PC-3 (cell line): ENCODE measurements around the gene PRSS16. TPM values are rescaled to one million over a fixed set of nuclear protein-coding genes. Genes with fewer than 3 reads are reported as not detected.
A peak's percentile ranks its signal among the peaks of the same experiment; 100 is the strongest.

ENCODE experiments used
- ATAC-seq: fragments of 200-7000 bp; cut with Tn5 transposase; 2 replicates; pipeline ENCODE4 v1.9.1; 2020; ENCODE audit warnings: mild to moderate bottlenecking, moderate library complexity
- BruUV-seq: library from RNA; stranded (reverse); fragments of 400-500 nt; replicated peaks from 2 replicates; lab custom pipeline; 2021; lab: Mats Ljungman, UMichigan
- CTCF ChIA-PET: fragments of 300-600 bp; sonication (Branson Sonifier 250); formaldehyde crosslinking; loops from one replicate; lab custom pipeline; 2022; ENCODE audit warnings: antibody characterized with exemption; lab: Charles Lee
- POLR2A ChIA-PET: fragments of 300-600 bp; sonication (Branson Sonifier 250); formaldehyde crosslinking; loops from one replicate; lab custom pipeline; 2022; ENCODE audit warnings: antibody characterized with exemption; ENCODE audit not compliant: unreplicated experiment; lab: Charles Lee
- DNase-seq: peaks from one replicate; pipeline ENCODE4 v3.0.0-alpha.2; 2015
- H2AFZ ChIP-seq: fragments of 300-600 bp; sonication (generic); 2 replicates; pipeline ENCODE4 v1.6.0; 2016; ENCODE audit warnings: antibody characterized with exemption, low read length
- H3F3A ChIP-seq: fragments of 300-600 bp; sonication (generic); one replicate; pipeline ENCODE4 v1.6.0; 2017; ENCODE audit warnings: antibody characterized with exemption, low read length, control low read depth, mild to moderate bottlenecking; ENCODE audit not compliant: unreplicated experiment
- H3K27ac ChIP-seq: fragments of 300-600 bp; sonication (generic); 2 replicates; pipeline ENCODE4 v1.5.1; 2016; ENCODE audit warnings: mild to moderate bottlenecking, low read length
- H3K27me3 ChIP-seq: fragments of 300-600 bp; sonication (generic); 2 replicates; pipeline ENCODE4 v1.6.1; 2016; ENCODE audit warnings: low read length, mixed read lengths
- H3K36me3 ChIP-seq: fragments of 300-600 bp; sonication (generic); 2 replicates; pipeline ENCODE4 v1.6.1; 2016; ENCODE audit warnings: low read depth, mixed run types, low read length, mixed read lengths
- H3K4me1 ChIP-seq: fragments of 300-600 bp; sonication (generic); 2 replicates; pipeline ENCODE4 v1.5.1; 2016; ENCODE audit warnings: low read length; ENCODE audit not compliant: insufficient read depth
- H3K4me2 ChIP-seq: fragments of 300-600 bp; sonication (generic); 2 replicates; pipeline ENCODE4 v1.6.0; 2016; ENCODE audit warnings: low read length
- H3K4me3 ChIP-seq: fragments of 300-600 bp; sonication (generic); 2 replicates; pipeline ENCODE4 v1.5.1; 2016; ENCODE audit warnings: mild to moderate bottlenecking, low read length, mixed read lengths
- H3K79me2 ChIP-seq: fragments of 300-600 bp; sonication (generic); 2 replicates; pipeline ENCODE4 v1.6.1; 2017; ENCODE audit warnings: low read length, mixed read lengths
- H3K9ac ChIP-seq: fragments of 300-600 bp; sonication (generic); 2 replicates; pipeline ENCODE4 v1.6.0; 2016; ENCODE audit warnings: mild to moderate bottlenecking, low read length
- H3K9me2 ChIP-seq: fragments of 300-600 bp; sonication (generic); replicated peaks from 2 replicates; pipeline ENCODE4 v1.6.1; 2016; ENCODE audit warnings: mixed run types, low read length, mixed read lengths
- H3K9me3 ChIP-seq: fragments of 300-600 bp; sonication (generic); 2 replicates; pipeline ENCODE4 v1.6.1; 2016; ENCODE audit warnings: low read length, mixed read lengths
- H4K20me1 ChIP-seq: fragments of 300-600 bp; sonication (generic); 2 replicates; pipeline ENCODE4 v1.6.1; 2016; ENCODE audit warnings: low read length, mixed read lengths
- CTCF ChIP-seq: fragments of 300-600 bp; sonication (generic); conservative IDR thresholded peaks from 2 replicates; pipeline ENCODE4 v1.5.1; 2017; ENCODE audit warnings: antibody characterized with exemption, low read depth, mild to moderate bottlenecking, low read length
- EZH2 ChIP-seq: fragments of 300-600 bp; sonication (generic); IDR thresholded peaks from one replicate; pipeline ENCODE4 v1.6.1; 2017; ENCODE audit warnings: antibody characterized with exemption, mild to moderate bottlenecking, low read length; ENCODE audit not compliant: unreplicated experiment
- EZH2phosphoT487 ChIP-seq: fragments of 300-600 bp; sonication (generic); IDR thresholded peaks from 2 replicates; pipeline ENCODE4 v1.6.1; 2018; ENCODE audit warnings: mild to moderate bottlenecking, antibody characterized with exemption, low read length, borderline replicate concordance
- intact Hi-C: fragments of 100-400 bp; cut with micrococcal nuclease; formaldehyde crosslinking; loops from 2 replicates; pipeline ENCODE4 v1.9.0; 2023
- total RNA-seq: library from RNA; depleted of rRNA; stranded (reverse); fragments of >200 nt; gene quantifications from 2 replicates; pipeline ENCODE4 v1.2.3, GENCODE V29; 2014

The PRSS16 gene
- total RNA-seq, 1 experiment from 2014 or later, result 7.3 TPM

GRCh38 chr6:27297484-27297856, 50.0 kb downstream of the PRSS16 start:
- no peak overlapping the region for H3K9ac ChIP-seq
- H3K27ac ChIP-seq, result no peak overlapping the region
- CTCF ChIA-PET, result no interaction called here
- POLR2A ChIA-PET, result no interaction called here
- DNase-seq (no peak), ATAC-seq (no peak)
- no peaks in the 10 kb centered on the region for H4K20me1 ChIP-seq
- no peaks in the 10 kb centered on the region for H3K36me3 ChIP-seq
- no TSS peak for BruUV-seq
- no peaks in the 10 kb centered on the region for H3K79me2 ChIP-seq
- intact Hi-C loops, result loop anchor here (5.0 kb wide), 1 partner anchor 135 kb away; no protein-coding TSS in a partner anchor
- H3K27me3 ChIP-seq, result no peaks in the 10 kb centered on the region
- H3K9me2 ChIP-seq, result no peaks in the 10 kb centered on the region
- H3F3A ChIP-seq, result no peaks in the 10 kb centered on the region
- H3K9me3 ChIP-seq, result no peaks in the 10 kb centered on the region
- TF ChIP-seq EZH2 (no peak), EZH2phosphoT487 (no peak), CTCF (no peak)
- peak overlapping the region; percentile 80 for H2AFZ ChIP-seq
- peak overlapping the region; percentile 76 for H3K4me3 ChIP-seq
- peak overlapping the region; percentile 84 for H3K4me2 ChIP-seq
- H3K4me1 ChIP-seq, result peaks cover 16% of the 10 kb centered on the region

GRCh38 chr6:27297857-27298730, 50.6 kb downstream of the PRSS16 start:
- peak overlapping the region; percentile 76 for H3K4me3 ChIP-seq
- H3K9ac ChIP-seq, result no peak overlapping the region

More at GRCh38 chr6:27297857-27298730, 50.6 kb downstream of the PRSS16 start:
- Histone ChIP-seq H2AFZ (peak overlapping the region; percentile 80), H4K20me1 (no peaks in the 10 kb centered on the region), H3K36me3 (no peaks in the 10 kb centered on the region), H3K9me2 (no peaks in the 10 kb centered on the region), H3K4me2 (peak overlapping the region; percentile 84), H3F3A (no peaks in the 10 kb centered on the region), H3K4me1 (peaks cover 16% of the 10 kb centered on the region), H3K9me3 (no peaks in the 10 kb centered on the region), H3K79me2 (no peaks in the 10 kb centered on the region), H3K27me3 (no peaks in the 10 kb centered on the region), H3K27ac (no peak overlapping the region)
- ATAC-seq, result peak; percentile 27; the same call in 1 of the 2 replicates
- intact Hi-C loops, result loop anchor here (5.0 kb wide), 1 partner anchor 136 kb away; no protein-coding TSS in a partner anchor
- no TSS peak for BruUV-seq
- no peak for TF ChIP-seq EZH2
- no peak for TF ChIP-seq EZH2phosphoT487
- TF ChIP-seq CTCF, result no peak
- DNase-seq, result peak; percentile 91
- POLR2A ChIA-PET, result no interaction called here
- CTCF ChIA-PET, result no interaction called here
